NCI-H2227 (cell line): Measurements from ENCODE around the gene QRFP.
A peak's percentile ranks its signal among the peaks of the same experiment; 100 is the strongest.
"Not testable (repeated sequence)": the region's sequence is repeated elsewhere in the genome, so short reads cannot be mapped to it uniquely, and the experiment has no call there.

Source experiments
- DNase-seq: peaks from one replicate; lab custom pipeline; 2025; ENCODE audit not compliant: unreplicated experiment; lab: John Stamatoyannopoulos, UW

QRFP gene

GRCh38 chr9:130854835-130855234 lies 41.8 kb downstream of the QRFP start:
- no peak for DNase-seq

- no peak for DNase-seq
Observed at GRCh38 chr9:130854092-130854491, 42.5 kb downstream of the QRFP start.

GRCh38 chr9:130852801-130853200 lies 43.8 kb downstream of the QRFP start:
- no peak for DNase-seq

GRCh38 chr9:130849356-130849755 lies 47.3 kb downstream of the QRFP start:
- DNase-seq, result no peak

GRCh38 chr9:130848514-130848913 lies 48.1 kb downstream of the QRFP start:
- DNase-seq, result not testable (repeated sequence)

GRCh38 chr9:130847306-130848217 lies 49.0 kb downstream of the QRFP start:
- DNase-seq, result peak; percentile 27

GRCh38 chr9:130846487-130847305 lies 49.9 kb downstream of the QRFP start:
- no peak for DNase-seq

GRCh38 chr9:130845901-130846481 lies 50.6 kb downstream of the QRFP start:
- DNase-seq, result no peak

- DNase-seq, result no peak
Observed at GRCh38 chr9:130845254-130845653, 51.4 kb downstream of the QRFP start.

- no peak for DNase-seq
Observed at GRCh38 chr9:130844044-130844451, 52.6 kb downstream of the QRFP start.

- DNase-seq, result no peak
Observed at GRCh38 chr9:130843049-130843908, 53.3 kb downstream of the QRFP start.
